GM18505 (cell line): ENCODE results near the gene SLC16A5.
"Not testable (repeated sequence)": the region's sequence is repeated elsewhere in the genome, so short reads cannot be mapped to it uniquely, and the experiment has no call there.

Experiments used
- ATAC-seq: cut with Tn5 transposase; IDR thresholded peaks from one replicate; pipeline ENCODE4 v1.9.1; 2021; ENCODE audit not compliant: unreplicated experiment
- POLR2A ChIP-seq: IDR thresholded peaks from 4 replicates; pipeline ENCODE4 v1.6.1; 2011; ENCODE audit warnings: borderline replicate concordance; ENCODE audit not compliant: insufficient read depth, insufficient read length; ENCODE audit errors: extremely low read depth

SLC16A5 gene

GRCh38 chr17:75135452-75135851 lies 47.7 kb downstream of the SLC16A5 start:
- TF ChIP-seq POLR2A, result no peak
- ATAC-seq, result no peak

- no peak for ATAC-seq
- no peak for TF ChIP-seq POLR2A
These were observed 48.2 kb downstream of the SLC16A5 start for GRCh38 chr17:75135946-75136345.

- ATAC-seq, result not testable (repeated sequence)
These were observed 50.0 kb downstream of the SLC16A5 start for GRCh38 chr17:75137762-75138161.

DNA sequence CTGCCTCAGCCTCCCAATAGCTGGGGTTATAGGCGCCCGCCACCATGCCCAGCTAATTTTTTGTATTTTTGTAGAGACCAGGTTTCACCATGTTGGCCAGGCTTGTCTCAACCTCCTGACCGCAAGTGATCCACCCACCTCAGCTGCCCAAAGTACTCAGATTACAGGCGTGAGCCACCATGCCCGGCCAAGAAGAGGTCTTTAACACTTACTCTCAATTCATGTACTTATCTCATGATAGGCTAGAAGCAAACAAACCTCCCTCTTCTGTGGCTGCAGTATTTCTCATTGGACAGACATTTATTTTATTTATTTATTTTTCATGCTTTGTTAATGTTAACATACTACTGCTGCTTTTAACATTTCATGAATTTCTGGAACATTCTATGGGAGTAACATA lies 50.8 kb downstream of the SLC16A5 start:
- ATAC-seq, result no peak
- TF ChIP-seq POLR2A, result no peak

DNA sequence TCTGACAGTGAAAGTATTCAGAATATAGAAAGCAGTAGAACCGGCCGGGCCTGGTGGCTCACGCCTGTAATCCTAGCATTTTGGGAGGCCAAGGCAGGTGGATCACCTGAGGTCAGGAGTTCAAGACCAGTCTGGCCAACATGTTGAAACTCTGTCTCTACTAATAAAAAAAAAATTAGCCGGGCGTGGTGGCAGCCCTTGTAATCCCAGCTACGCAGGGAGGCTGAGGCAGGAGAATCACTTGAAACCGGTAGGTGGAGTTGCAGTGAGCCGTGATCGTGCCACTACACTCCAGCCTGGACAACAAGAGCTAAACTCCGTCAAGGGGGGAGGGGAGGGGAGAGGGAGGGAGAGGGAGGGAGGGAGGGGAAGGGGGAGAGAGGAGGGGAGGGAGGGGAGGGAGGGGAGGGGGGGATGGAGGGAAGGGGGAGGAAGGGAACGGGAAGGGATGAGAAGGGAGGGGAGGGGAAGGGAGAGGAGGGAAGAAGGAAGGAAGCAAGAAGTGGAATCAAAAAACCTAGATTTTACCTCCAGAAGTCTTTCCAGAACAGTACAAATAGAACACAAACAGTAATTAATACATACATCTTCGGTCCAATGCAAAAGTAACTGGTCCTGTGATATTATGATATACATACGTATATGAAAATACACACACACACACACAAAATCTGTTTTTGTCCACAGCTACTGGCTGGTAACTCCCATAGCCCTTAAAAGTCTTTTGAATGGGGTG lies 54.6 kb downstream of the SLC16A5 start:
- TF ChIP-seq POLR2A, result no peak
- ATAC-seq, result no peak

DNA sequence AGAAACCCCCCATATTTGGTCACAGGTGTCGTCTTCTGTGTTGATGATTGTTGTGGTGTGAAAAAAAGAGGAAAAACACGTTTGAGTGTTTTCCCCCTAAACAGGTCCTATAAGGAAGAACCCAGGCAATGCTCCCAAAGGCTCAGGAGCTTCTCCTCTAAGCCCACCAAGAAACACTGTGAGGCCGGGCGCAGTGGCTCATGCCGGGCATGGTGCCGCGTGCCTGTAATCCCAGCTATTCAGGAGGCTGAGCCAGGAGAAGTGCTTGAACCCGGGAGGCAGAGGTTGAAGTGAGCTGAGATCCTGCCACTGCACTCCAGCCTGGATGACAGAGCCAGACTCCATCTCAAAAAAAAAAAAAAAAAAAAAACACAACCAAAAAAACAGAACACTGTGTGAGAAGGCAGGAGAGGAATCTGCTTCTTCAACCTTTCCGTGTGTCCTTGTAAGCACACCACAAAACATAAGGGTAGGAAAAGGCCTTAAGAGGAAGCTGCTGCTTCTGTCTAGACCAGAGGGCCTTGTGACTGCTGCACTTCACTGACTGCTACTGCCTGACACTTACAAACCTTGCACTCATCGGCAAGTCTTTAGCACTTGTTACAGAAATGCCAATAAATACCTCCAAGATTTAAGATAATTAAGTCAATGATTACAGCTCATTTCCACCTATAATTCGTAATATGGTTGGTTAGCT lies 57.2 kb downstream of the SLC16A5 start:
- TF ChIP-seq POLR2A, result no peak
- ATAC-seq, result no peak

GRCh38 chr17:75146592-75146991 lies 58.8 kb downstream of the SLC16A5 start:
- ATAC-seq, result no peak
- TF ChIP-seq POLR2A, result no peak

- ATAC-seq, result no peak
- no peak for TF ChIP-seq POLR2A
These were observed 60.3 kb downstream of the SLC16A5 start for GRCh38 chr17:75147878-75148546.

- no peak for TF ChIP-seq POLR2A
- ATAC-seq, result no peak
These were observed 64.2 kb downstream of the SLC16A5 start for GRCh38 chr17:75151930-75152329.

GRCh38 chr17:75152523-75152921 lies 64.8 kb downstream of the SLC16A5 start:
- TF ChIP-seq POLR2A, result no peak
- no peak for ATAC-seq

GRCh38 chr17:75152922-75153779 lies 65.4 kb downstream of the SLC16A5 start:
- no peak for ATAC-seq

DNA sequence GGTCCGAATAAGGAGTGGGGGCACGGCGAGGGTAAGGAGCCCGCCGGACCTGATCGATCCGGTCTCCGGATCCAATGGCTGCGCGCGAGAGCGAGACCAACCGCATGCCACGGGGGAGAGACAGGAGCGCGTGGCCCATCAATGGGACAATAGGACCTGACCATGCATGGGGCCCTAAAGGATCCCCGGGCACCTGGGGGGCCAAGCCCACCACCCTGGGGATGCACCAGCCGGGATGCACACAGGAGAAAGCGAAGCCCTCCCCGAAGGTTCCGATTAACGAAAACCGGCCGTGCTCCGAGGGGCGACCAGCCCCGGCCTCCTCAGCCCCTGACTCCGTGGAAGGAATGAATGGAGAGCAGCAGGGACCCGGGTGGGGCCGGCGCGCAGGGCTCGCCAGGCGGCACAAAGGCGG lies 66.0 kb downstream of the SLC16A5 start:
- ATAC-seq, result peak; percentile 7

More at GRCh38 chr17:75152922-75153779, 65.4 kb downstream of the SLC16A5 start:
- TF ChIP-seq POLR2A, result no peak

GRCh38 chr17:75154195-75155106 lies 66.7 kb downstream of the SLC16A5 start, which contains the start of gene JPT1:
Gene JPT1 (minus strand): TSS chr17:75154512. CDS start chr17:75154397, 115 bp downstream.
- peak; percentile 100 for TF ChIP-seq POLR2A
- peak; percentile 94 for ATAC-seq

More for the DNA sequence above, 66.0 kb downstream of the SLC16A5 start:
- TF ChIP-seq POLR2A, result no peak

DNA sequence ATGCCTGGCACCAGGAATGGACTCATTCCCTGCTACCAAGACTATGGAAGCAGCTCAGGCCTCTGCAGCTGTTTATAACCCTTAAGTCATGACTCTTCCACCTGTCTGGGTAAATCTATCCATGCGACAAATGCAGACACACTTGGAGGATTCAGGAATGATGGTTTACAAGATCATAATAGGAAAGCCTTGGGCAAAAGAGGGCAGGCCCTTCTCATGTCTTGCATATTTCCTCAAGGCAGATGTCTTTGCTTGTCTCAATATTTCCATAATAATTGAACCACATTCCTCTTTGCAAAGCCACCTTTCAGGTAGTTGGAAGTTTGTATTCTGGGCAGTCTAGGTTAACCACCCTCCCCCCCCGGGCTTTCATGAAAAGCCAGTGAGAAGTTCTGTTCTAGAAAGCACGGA lies 67.4 kb downstream of the SLC16A5 start:
- TF ChIP-seq POLR2A, result no peak

More for the DNA sequence above, 67.4 kb downstream of the SLC16A5 start:
- no peak for ATAC-seq
